NCI-H2107 (cell line): ENCODE data around the gene EIF4G3.
"Not testable (repeated sequence)": the region's sequence is repeated elsewhere in the genome, so short reads cannot be mapped to it uniquely, and the experiment has no call there.

ENCODE experiments used
- DNase-seq: peaks from one replicate; lab custom pipeline; 2025; lab: John Stamatoyannopoulos, UW

EIF4G3 gene

DNA sequence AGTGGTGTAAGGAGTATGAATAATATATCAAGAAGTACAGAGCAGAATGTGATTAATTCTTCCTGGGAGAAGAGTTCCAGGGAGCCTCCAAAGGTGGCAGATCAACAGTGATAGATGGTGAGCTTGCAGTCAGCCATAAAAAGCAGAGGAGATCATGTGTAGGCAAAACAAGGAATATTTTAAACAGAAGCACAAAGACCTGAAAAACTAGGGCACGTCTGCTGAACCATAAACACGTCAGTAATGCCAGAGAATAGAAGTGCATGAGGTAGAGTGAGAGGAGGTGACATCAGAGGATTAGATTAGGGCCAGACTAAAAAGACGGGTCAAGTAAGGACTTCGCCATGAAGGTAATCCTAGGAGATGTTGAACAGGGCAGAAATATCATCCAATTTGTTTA is 151.8 kb downstream of the EIF4G3 start:
- no peak for DNase-seq

DNA sequence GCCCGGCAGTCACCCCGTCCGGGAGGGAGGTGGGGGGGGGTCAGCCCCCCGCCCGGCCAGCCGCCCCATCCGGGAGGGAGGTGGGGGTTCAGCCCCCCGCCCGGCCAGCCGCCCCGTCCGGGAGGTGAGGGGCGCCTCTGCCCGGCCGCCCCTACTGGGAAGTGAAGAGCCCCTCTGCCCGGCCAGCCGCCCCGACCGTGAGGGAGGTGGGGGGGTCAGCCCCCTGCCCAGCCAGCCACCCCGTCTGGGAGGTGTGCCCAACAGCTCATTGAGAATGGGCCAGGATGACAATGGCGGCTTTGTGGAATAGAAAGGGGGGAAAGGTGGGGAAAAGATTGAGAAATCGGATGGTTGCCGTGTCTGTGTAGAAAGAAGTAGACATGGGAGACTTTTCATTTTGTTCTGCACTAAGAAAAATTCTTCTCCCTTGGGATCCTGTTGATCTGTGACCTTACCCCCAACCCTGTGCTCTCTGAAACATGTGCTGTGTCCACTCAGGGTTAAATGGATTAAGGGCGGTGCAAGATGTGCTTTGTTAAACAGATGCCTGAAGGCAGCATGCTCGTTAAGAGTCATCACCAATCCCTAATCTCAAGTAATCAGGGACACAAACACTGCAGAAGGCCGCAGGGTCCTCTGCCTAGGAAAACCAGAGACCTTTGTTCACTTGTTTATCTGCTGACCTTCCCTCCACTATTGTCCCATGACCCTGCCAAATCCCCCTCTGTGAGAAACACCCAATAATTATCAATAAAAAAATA is 152.4 kb downstream of the EIF4G3 start:
- not testable (repeated sequence) for DNase-seq

DNA sequence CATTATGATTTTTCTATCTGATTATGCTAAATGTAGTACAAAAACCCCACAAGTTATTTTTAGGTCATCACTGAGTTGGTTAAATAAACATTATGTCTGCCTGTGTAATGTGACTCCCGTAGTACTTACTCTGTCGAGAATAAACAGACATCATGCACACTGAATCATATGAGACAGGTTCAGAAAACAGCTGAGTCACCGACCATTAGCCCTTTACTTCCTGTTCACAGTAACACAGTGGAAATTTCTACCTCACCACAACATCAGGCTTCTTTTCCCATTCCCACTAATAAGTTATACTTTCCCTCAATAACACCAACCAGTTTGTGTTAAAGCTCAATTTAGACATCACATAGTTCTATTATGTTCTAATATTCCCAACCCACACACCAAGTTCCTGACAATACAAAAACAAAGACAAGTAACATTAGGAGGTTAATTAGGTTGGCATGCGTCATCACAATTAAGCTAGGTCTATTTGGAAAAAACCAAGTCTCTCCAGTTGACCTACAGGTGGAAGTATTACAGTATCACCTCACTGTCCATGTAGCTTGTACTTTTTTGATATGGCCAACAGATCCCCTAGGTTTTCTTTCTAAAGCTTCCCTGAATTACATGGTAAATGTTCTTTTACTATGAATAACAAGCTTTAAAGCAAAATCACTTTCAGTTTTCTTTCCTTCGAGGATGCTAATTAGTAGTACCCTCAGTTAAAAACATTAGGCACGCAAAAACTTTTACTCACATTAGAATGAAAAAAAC is 154.2 kb downstream of the EIF4G3 start:
- peak; percentile 78 for DNase-seq

DNA sequence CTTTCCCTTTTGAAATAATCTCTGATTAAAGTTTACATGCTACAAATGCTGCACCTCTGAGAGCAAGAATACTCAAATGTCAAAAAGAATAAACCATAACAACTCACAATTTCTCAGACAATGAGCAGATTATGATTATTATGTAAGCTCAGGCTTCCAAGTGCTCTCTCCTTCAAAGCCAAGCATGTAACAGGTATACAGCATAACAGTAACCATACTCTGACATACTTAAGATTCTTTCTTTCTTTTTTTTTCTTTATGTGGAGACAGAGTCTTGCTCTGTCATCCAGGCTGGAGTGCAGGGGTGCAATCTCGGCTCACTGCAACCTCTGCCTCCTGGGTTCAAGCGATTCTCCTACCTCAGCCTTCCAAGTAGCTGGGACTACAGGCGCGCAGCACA is 155.4 kb downstream of the EIF4G3 start:
- no peak for DNase-seq

DNA sequence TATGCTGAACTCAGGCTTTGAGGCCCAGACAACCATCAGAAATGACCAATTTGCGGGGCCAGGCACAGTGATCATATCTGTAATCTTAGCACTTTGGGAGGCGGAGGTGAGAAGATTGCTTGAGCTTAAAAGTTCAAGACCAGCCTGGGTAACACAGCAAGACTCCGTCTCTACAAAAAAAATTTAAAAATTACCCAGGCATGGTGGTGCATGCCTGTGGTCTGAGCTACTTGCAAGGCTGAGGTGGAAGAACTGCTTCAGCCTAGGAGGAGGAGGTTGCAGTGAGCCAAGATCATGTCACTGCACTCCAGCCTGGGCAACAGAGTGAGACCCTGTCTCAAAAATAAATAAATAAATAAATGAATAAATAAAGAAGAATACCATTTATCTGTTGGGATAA is 156.5 kb downstream of the EIF4G3 start:
- no peak for DNase-seq

DNA sequence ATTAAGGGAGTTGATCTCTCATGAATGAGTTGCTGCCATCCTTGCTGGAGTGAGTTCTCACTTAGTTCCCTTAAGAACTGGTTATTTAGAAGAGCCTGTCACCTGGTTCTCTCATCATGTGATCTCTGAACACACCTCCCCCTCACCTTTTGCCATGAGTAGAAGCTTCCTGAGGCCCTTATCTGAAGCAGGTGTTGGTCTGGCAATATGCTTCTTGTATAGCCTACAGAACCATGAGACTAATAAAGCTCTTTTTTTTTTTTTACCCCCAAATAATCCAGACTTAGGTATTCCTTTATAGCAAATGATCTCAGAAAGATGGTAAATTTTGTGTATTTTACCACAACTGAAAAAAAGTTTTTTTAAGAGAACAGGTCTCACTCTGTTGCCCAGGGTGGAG is 158.0 kb downstream of the EIF4G3 start:
- no peak for DNase-seq

DNA sequence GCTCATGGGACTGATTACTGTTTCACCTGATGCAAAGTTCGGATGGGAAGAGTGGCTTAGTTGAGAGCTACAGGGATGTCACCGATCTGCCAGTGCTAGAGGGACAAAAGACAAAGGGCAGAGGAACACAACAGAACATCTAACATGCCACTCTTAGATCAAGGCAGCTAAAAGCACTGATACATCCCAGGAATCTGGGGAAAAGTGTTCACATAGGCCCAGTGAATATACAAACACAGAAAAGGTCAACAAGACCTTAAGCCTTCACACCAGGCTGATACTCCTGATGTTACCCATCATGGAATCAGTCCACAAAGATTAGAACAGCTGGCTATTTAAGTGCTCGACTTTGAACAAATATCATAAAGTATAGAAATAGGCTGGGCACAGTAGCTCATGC is 163.2 kb downstream of the EIF4G3 start:
- DNase-seq: no peak

DNA sequence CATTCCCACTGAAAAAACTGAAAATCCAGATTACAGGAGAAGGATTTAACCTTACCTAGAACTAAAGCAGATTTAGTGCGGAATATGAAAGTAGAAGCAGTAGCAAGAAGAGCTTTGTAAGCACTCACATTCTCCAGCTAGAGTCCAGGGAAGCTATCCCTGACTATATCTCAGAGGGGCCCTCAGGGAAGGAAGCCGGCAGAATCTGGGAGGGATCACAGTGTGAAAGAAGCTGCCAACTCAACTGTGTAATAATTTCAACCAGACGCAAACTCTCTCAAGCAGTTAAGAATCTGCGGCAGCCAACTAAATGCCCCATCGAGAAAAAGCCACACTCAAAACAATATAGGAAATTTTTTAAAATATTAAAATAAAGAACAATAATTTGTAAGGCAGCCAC is 163.8 kb downstream of the EIF4G3 start:
- no peak for DNase-seq

DNA sequence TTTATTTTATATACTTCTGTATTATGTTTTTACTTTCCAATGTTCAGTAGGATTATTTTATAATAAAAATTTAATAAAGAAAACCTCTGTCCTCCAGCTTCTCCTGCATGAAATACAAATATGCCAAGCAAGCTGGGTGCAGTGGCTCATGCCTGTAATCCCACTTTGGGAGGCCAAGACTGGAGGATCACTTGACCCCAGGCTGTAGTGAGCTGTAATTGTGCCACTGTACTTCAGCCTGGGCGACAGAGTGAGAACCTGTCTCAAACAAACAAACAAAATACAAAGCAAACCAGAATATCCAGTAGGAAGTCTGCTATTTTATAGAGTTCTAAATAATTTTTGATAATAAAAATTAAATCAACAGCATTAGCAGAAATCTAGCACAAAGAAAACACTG is 168.8 kb downstream of the EIF4G3 start:
- DNase-seq: no peak

DNA sequence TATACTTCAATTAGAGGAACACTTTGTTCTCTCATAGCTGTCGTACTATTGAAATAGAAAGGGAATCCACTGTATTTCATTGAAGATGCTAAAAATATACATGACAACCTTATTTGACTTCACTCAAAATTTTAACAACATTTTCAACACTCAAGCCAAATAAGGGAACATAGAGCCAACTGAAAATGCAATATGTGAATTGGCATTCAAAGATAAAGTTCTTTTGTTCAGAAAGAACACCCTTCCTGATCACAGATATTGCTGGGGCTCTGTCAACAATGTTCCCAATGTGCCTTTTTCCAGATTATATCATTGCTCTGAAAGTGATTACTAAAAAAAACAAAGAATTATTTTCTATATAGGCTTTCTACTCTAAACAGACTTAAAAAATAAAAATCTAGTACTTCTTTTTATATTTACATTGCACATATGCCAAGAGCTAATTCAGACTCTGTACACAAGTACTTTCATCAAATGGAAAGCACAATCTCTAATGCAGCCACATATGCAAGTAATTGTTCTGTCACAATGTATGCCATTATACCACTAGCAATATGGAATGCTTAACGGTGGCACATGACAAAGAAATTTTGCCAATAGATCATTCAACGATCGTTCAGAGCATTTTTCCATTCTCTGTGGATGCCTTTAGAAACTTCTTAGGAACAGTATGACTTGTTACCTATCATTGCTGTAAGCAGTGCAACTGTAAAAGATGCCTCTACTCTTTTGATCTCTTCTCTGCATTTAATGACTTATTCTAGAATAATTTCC is 171.0 kb downstream of the EIF4G3 start:
- no peak for DNase-seq

DNA sequence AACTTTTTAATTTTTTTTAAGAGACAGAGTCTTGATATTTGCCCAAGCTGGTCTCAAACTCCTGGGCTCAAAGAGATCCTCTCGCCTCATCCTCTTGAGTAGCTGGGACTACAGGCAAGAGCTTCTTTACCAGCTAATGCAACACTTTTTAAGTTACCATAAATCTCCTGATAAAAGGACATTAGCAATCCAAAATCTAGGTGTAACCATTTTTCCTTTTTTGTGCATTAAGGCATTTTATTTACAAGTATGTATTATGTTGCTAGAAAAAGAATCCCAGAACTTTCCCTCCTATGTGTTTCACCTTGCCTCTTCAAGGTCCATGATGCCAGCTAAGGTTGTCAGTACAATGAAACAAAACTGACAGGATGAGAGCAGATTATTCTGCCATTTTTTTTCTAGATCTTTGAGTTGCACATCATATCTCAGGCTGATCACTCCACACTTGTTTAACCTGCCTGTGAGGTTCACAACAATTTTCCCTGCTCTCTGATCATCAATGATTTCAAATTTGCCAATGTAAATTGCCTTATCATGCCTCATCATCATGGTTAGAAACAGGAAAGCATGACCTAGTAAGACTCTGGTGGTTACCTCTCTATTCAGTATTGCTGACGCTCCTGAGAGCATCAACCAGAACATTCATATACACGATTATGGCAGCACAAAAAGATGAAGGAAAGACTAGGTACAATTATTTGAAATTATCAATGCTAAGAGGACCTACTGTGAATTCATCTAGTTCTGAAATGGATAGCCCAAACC is 173.2 kb downstream of the EIF4G3 start:
- DNase-seq: no peak

DNA sequence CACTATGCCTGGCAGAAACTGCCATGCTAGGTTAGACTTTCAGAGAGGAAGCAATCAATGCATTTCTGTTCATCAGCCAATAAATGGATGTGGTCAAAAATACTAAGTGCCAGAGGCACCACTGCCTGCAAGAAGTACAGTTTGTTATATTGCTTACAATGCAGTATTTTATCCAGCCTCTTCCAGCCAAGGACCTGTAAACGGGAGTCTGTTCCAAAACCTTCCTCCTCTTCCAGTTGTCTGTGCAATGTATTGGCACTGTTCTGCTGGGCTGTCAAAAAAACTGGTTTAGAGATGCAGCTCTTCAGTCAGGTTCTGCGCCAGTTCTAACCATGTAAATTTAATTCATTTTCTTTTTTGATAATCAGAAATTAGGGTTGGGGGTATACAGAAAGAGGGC is 175.7 kb downstream of the EIF4G3 start:
- DNase-seq: no peak

DNA sequence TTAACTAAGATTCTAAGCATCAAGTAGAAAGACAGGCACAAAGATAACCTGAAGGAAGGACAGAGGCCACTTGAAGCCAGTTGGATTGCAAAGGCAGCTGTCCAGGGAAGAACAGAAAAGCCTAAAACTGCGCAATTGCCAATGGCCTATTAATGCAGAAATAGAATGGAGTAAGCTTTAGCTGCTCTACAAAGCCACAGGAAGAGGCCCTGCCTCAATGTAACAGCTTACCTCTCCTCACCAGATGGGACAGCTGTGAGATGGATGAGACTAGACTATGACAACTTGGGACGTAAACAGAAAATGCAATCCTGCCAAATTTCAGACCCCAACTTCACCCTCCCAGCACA is 176.5 kb downstream of the EIF4G3 start:
- DNase-seq: no peak

DNA sequence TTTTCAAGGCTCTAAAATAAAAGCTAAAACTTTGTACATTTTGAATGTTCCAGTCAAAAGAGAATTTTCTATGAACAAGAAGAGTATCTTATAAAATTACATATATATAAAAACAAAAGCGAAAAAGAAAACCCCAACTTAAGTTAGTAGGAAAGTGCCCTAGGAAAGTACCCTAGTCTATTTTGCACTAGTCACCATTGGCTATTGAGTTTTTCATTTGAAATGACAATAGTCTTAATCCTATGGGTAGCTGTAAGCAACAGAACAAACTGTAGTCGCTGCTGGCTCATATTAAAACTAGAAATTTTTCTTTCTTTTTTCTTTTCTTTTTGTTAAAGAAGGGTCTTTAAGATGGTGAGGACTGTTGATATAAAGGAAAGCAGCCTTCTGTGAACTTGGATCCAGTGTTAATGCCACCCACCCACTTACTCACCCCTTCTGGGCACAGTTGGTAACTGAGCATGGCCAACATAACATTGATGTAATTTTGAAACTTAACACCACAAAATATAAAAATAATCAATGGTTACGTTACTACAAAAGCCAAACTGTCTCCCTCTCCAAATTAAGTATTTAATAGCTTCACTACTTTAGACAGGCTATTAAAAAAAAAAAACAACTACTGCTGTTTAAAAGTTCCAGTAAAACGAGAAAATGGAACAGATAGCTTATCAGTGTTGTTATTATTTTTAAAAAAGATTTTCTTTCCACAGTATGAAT is 177.0 kb downstream of the EIF4G3 start:
- no peak for DNase-seq

DNA sequence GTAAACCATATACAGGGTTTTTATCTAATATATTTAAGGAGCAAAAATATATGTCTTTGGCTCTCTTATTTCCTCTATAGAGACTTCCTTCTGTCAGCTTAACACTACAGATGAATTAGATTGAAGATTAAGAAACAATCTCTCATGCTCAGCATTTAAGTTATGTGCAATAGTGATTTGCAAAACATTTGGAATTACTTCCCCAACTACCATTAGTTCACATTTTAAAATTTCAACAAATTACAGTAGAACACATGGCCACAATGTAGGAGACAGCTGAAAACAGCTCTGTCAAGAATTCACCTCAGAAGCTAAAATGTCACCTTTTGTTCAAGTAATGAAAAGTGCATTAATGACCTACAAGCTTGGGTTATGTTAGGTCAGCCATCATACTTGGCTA is 177.9 kb downstream of the EIF4G3 start:
- no peak for DNase-seq

DNA sequence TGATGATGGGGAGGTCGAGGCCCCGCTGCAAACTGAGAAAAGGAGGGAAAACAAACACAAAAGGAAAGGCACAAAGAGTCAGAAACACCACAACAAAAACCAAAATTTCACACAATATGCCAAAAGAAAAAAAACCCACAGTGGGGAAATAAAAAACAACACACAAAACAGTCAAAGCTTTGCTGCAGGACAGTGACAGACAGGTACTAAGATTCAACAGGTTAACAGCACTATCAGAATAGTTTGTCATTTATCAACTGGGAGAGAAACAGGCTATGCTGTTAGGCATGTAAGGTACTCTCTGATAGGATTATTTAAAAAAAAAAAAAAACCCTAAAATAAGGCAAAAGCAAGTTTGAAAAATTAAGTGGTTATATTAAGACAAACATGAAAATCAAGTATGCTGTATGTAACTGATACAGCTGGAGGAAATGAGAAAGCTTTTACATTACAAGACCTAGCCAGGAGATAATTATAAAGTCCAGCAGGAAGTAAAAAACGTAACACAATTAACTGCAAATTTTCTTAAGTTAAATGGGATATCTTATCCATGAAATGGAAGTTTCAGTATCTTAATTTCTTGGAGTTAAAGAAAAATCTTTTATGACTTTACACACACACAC is 179.0 kb downstream of the EIF4G3 start:
- DNase-seq: no peak

DNA sequence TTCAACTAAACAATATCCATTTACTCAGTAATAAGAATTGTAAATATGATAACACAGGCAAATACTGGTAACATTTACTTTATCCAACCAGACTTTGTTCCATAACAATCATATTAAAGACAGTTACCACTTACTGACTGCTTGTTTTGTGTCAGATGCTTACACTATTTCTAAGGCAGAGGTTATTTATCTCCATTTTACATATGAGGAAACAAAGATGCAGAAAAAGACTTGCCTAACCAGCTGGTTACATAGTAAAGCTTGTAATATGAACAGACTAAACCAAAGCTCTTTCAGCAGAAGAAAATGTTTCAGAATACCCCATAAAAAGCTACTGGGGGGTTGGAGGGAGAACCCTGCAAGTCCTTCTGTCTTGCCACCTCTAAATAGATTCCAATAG is 180.1 kb downstream of the EIF4G3 start:
- DNase-seq: no peak

DNA sequence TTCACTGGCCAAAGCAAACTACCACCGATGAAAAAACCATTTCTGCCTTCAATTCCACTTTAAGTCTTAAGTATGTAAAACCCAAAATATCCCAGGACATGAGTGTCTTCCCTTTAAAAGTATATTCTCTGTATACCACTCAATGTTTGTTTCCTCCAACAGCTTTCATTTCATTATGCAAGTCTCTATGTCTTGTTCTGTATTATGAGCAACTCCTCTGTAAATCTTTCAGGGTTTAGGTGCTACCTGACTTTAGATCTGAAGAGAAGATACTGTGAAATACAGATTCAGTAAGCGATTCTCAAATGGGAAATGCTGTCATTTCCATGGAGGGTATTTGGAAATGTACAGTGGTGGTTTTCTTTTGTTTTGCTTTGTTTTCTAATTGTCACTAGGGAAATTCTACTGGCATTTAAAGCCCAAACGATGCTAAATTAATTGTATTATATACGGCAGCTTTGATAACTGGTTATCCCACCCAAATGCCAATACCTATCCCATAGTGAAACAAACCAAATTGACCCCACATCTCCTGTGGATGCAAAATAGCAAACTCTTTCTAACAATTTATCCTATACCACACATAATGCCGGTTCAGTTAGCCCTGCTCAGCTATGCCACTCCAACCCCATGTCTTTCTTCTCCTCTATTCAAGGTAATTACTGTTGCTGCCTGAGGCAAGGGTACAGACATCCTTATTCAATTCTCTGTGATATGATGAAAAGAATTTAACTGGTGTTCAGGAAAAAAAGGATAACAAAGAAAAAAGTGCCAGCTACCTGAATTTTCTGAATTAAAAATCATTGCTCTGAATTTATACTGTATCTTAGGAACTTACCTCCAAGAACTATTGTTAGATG is 182.8 kb downstream of the EIF4G3 start:
- DNase-seq: no peak

DNA sequence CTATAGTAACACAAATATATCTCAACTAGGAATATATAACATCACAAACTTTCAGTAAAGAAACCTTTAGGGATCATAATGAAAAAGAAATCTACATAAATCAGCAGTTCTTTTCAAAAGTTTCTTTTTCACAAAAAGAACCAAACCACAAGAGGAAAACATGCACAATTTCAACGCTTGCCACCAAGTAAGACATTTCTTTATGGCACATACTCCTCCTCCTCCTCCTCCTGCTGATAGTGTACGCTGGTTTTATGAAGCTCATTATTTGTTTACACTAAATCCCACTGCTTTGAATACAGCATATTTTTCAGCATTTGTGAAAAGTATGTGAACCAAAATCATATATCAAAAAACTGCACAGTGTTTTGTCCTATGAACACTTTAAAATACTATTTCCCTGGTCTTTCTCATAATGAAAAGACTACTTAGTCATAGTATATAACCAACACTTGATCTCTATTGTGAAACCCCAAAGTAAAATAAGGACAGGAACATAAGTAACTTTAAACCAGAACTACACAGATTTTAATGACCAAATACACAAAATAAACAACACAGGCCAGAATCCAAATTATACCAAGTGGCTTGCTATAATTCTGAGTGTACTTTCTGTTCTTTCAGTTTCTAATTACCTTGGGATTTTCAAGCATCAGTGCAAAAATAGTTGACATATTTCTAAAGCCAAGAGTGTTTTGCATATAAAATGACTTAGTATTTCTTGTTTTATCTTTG is 184.2 kb downstream of the EIF4G3 start:
- DNase-seq: no peak
